Activated effector memory CD4-positive, alpha-beta T cell treated with Interleukin-2 at 50 U/mL for 16 hours (primary cell): ENCODE measurements around the gene ME3.
"Not testable (repeated sequence)": the region's sequence is repeated elsewhere in the genome, so short reads cannot be mapped to it uniquely, and the experiment has no call there.

Experiments used
- DNase-seq: peaks from one replicate; pipeline ENCODE4 v3.0.0-alpha.2; 2020

ME3 gene

DNA sequence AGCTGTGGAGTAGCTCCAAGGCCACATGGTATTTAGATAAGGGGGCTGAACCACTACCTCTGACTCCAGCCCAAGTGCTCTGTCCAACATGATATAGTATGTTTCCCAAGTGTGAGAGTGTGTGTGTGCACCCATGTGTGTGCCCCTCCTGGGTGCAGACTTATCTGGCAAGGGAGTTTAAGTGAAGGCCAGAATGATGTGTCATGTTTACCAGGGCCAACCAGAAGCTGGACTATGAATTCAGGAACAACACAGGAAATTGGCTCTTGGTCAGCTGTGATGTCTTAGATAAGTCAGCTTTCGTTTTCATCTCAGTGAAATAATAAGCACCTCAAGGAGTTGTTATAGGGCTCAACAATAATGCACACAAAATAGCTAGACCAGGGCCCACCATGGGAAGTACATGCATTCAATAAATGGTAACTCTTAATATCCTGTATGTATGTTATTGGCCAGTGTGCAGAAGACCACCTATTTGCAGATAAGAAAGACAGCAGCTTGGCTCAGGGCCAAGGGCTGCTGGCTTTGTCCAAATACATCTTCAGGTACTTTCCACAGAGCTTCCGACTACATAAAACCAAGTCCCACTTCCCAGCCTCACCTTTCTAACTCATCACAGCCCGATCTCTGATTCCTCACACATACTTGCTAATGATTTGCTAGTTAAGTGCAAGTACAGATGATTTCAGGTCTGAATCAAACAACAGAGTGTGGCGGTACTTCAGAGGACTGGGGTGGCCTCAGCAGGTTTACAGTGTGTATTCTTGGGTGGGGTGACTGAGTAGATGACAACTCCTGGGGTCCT lies 120.9 kb downstream of the ME3 start:
- no peak for DNase-seq

DNA sequence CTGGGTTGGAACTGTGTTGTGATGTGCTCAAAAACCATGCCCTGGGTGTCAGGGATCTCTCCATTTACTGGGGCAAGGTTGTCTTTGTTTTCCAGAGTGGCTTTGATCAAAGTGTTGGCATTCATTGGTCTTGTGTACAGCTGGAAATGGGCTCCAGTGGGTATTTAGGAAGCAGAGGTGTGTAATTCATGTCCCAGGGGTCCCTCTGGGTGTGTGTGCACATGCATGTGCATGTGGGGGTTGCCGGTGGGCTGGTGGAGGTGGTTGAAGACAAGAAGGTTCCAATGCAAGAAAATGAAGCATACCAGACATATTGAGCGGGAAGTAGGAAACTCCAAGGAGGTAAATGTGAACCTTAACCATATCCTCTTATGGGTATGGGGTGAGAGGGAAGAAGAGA lies 121.7 kb downstream of the ME3 start:
- DNase-seq = no peak

- no peak for DNase-seq
Observed at GRCh38 chr11:86548271-86548917, 124.0 kb downstream of the ME3 start.

DNA sequence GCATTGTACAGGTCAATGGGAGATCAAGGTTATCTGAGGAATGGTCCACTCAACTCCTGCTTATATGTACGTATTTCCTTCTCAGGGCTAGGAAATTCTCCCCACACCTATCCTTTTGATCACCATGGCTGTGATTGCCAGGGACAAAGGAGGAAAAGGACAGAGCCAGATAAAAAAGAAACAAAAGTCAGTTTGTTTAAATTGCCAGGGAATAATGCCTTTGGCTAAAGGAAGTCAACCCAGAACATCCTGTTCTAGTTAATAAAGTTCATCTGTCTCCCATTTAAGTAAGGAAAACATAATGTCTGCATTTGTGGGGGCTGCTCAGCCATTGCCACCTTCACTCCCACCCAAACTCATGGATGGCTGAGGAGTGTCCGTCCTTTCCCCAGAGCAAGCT lies 124.7 kb downstream of the ME3 start:
- DNase-seq = no peak

DNA sequence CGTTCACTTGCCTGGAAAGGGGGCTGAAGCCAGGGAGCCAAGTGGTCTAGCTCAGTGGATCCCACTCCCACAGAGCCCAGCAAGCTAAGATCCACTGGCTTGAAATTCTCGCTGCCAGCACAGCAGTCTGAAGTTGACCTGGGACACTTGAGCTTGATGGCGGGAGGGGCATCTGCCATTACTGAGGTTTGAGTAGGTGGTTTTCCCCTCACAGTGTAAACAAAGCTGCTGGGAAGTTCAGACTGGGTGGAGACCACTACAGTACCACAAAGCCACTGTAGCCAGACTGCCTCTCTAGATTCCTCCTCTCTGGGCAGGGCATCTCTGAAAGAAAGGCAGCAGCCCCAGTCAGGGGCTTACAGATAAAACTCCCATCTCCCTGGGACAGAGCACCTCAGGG lies 131.1 kb downstream of the ME3 start:
- not testable (repeated sequence) for DNase-seq

GRCh38 chr11:86538223-86538548 lies 134.2 kb downstream of the ME3 start:
- no peak for DNase-seq

GRCh38 chr11:86537541-86538222 lies 134.7 kb downstream of the ME3 start:
- no peak for DNase-seq

GRCh38 chr11:86535773-86536172 lies 136.6 kb downstream of the ME3 start:
- no peak for DNase-seq

GRCh38 chr11:86524620-86525352 lies 147.6 kb downstream of the ME3 start:
- DNase-seq = no peak

GRCh38 chr11:86523738-86524619 lies 148.4 kb downstream of the ME3 start:
- no peak for DNase-seq

DNA sequence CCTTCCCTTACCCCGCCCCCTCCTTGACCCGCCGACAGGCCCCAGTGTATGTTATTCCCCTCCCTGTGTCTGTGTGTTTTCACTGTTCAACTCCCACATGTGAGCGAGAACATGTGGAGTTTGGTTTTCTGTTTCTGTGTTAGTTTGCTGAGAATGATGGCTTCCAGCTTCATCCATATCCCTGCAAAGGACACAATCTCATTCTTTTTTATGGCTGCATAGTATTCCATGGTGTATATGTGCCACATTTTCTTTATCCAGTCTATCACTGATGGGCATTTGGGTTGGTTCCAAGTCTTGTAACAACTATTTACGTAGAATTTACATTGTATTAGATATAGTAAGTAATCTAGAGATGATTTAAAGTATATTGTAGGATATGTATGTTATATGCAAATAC lies 149.9 kb downstream of the ME3 start:
- not testable (repeated sequence) for DNase-seq

GRCh38 chr11:86519064-86519911 lies 153.1 kb downstream of the ME3 start:
- no peak for DNase-seq

GRCh38 chr11:86518211-86518610 lies 154.2 kb downstream of the ME3 start:
- DNase-seq = no peak

DNA sequence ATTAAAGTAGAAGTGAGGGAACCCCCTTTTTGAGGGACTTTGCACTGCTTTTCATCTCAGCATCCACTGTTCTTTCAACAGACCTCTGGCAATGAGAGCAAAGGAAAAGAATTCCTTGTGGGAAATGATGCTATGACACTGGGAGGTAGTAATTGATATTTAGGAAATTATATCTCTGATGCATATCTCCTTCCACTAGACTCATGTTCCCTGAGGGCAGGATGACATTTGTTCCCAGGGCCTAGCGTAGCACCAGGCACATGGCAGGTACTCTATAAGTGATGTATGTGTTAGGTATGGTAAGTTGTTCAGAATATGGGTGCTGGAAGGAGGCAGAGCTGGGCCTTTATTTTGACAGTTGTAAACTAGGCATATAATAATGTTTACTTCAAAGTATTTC lies 154.9 kb downstream of the ME3 start:
- no peak for DNase-seq

DNA sequence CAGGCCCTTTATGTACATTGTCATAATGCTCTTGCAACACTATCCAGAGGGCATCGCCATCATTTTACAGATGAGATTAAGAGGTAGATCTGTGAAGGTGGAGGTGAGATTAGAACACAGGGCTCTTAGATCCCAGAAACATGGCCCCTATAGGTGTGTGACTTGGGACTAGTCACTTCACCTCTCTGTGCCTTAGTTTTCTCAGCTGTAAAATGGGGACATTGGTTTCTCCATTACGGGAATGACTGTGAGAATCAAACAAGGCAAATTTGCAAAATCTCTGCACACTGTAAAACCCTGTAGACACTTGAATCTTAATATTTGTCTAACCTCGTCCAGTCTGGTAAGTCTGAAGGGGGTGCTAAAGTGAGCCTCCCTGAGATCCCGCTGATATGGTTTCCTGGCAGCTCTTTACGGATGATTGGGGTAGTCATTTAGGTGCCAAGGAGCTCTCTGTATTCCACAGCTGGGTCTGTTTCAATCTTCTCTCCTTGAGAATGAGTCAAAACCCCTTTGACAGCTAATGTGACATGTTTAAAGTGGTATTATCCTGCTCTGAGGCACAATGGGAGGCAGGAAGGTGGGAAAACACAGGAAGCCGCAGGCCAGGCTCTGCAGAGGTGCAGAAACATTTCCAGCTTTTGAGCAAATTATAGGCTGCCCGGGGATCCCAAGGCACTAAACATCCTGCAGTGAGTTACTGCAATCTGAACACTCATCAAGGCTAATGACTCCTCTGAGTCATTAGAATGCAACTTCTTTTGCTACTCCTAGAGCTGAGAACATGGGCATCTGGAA lies 156.9 kb downstream of the ME3 start:
- no peak for DNase-seq

DNA sequence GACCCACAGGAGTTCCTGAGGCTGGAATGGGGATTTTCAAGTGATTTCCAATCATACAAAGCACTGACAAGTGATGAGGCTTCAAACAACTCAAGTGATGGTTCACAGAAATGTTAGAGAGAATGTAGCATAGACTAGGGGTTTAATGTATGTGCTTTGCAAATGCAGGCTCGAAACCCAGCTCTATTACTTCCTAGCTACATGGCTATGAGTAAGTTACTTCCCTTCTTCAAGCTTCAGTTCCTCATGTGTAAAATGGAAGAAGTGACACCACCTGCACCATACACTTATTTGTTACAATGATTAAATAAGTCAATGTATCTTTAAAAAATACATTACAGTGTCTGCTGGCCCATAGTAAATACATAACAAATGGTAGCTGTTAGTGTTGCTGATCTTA lies 158.0 kb downstream of the ME3 start:
- DNase-seq = no peak

- no peak for DNase-seq
Observed at GRCh38 chr11:86513746-86514373, 158.6 kb downstream of the ME3 start.

DNA sequence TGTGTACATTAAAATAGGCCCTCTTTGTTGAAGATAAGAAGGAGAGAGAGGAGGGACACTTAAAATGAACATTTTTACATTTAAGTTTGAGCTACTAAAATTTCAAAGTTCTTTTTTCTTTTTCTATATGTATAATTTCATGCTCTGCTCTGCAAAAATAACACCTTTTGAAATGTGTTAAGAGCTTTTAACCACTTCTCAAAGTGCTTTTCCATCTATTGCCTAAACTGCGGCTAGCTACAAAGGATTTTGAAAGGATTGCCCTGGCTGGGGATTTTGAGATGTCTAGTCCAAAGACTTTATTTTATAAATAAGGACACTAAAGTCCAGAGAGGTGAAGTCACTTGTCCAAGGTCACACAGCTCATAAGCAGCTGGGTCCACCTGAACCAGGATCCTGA lies 159.3 kb downstream of the ME3 start:
- DNase-seq = no peak

- no peak for DNase-seq
Observed at GRCh38 chr11:86511086-86511551, 161.3 kb downstream of the ME3 start.

- DNase-seq = no peak
Observed at GRCh38 chr11:86510674-86511073, 161.7 kb downstream of the ME3 start.
